NCI-H1694 treated with DMSO at 0.1 percent for 48 hours (cell line): ENCODE data around the gene ARHGAP30.

Experiments used
- DNase-seq: peaks from one replicate; lab custom pipeline; 2025; lab: John Stamatoyannopoulos, UW

ARHGAP30 gene

GRCh38 chr1:161091093-161091492 lies 21.4 kb upstream of the ARHGAP30 start:
- no peak for DNase-seq

GRCh38 chr1:161090617-161091016 lies 20.9 kb upstream of the ARHGAP30 start:
- DNase-seq: no peak

- DNase-seq: no peak
Measured at GRCh38 chr1:161089938-161090337, 20.2 kb upstream of the ARHGAP30 start.

GRCh38 chr1:161089251-161089924 lies 19.7 kb upstream of the ARHGAP30 start, which contains the start of gene NECTIN4:
Gene NECTIN4 (minus strand): TSS chr1:161089558. CDS start chr1:161089296, 262 bp downstream.
- no peak for DNase-seq

GRCh38 chr1:161088587-161089110 lies 19.0 kb upstream of the ARHGAP30 start:
- DNase-seq: no peak

GRCh38 chr1:161086457-161086856 lies 16.8 kb upstream of the ARHGAP30 start:
- DNase-seq: no peak

- no peak for DNase-seq
Measured at GRCh38 chr1:161085165-161085564, 15.5 kb upstream of the ARHGAP30 start.

GRCh38 chr1:161084597-161084988 lies 14.9 kb upstream of the ARHGAP30 start:
- DNase-seq: no peak

- no peak for DNase-seq
Measured at GRCh38 chr1:161083748-161084596, 14.3 kb upstream of the ARHGAP30 start.

GRCh38 chr1:161082996-161083747 lies 13.5 kb upstream of the ARHGAP30 start:
- DNase-seq: no peak

GRCh38 chr1:161082483-161082882 lies 12.8 kb upstream of the ARHGAP30 start:
- no peak for DNase-seq

- DNase-seq: no peak
Measured at GRCh38 chr1:161081519-161081918, 11.8 kb upstream of the ARHGAP30 start.

GRCh38 chr1:161080441-161081405 lies 11.0 kb upstream of the ARHGAP30 start:
- no peak for DNase-seq

GRCh38 chr1:161079436-161080110 lies 9.9 kb upstream of the ARHGAP30 start:
- no peak for DNase-seq

GRCh38 chr1:161077426-161077825 lies 7.7 kb upstream of the ARHGAP30 start:
- no peak for DNase-seq

GRCh38 chr1:161076410-161076809 lies 6.7 kb upstream of the ARHGAP30 start:
- no peak for DNase-seq

- no peak for DNase-seq
Measured at GRCh38 chr1:161074676-161075368, 5.1 kb upstream of the ARHGAP30 start.

GRCh38 chr1:161073474-161074121 lies 3.9 kb upstream of the ARHGAP30 start:
- DNase-seq: no peak

GRCh38 chr1:161072751-161073449 lies 3.2 kb upstream of the ARHGAP30 start:
- DNase-seq: no peak
